ENCODE results near the gene MED9. TPM values are rescaled to one million over a fixed set of nuclear protein-coding genes. Genes with fewer than 3 reads are reported as not detected.

MED9 gene
- total and polyA plus RNA-seq, 2 of the 8 experiments (the other 6 are each of a cell fraction or from before 2014, with no cell fraction given): 15.8 to 19.7 TPM

DNA sequence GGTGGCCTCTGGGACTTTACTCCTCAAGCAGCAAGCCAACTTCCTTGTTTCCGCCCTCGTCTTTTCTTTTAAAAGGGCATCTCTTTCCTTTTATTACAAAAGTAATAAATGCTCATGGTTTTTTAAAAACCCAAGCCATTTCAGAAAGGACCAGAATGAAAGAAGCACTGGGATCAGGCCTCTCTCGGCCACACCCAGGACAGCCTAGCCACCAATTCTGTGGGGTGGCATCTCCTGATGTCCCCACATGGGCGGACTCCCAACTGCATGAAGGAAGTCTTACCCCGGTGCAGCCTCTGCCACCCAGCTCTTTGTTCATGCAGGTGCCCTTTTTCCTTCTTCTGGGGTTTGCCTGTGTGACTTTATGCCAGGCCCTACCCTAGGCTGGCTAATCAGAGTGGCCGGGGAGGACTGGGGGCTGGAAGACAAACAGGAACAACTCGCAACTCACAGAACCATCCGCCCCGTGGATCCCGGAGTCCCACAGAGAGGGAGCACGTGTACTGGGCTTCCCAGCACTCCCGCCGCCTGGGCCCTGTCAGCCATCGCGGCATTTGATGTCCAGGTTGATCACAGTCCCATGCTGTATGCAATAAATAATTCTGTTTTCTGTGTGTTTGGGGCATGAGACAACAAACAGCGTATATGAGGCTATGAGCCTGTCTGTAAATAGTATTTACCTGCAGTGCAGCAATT is 22.0 kb downstream of the MED9 start:
- Histone ChIP-seq H3K4me2 (ENCODE audit: insufficient read depth in 1 of 2, low read depth in 2 of 2, low read length in 2 of 2) (no peak overlapping the region), H3K4me3 (ENCODE audit: extremely low read depth in 1 of 4, insufficient read depth in 2 of 4, low read depth in 3 of 4, low read length in 4 of 4) (no peak overlapping the region), H3K9ac (replicated peaks in 1 of 4; ENCODE audit: extremely low read depth in 1 of 4, low read depth in 3 of 4, low read length in 3 of 4) (no peak overlapping the region), H2AK5ac (ENCODE audit: low read depth, low read length) (no peak overlapping the region), H3K27me3 (replicated peaks in 1 of 4; ENCODE audit: control insufficient read depth in 3 of 4, extremely low read depth in 1 of 4, insufficient read depth in 3 of 4, low read length in 3 of 4) (peaks cover 14 to 24% (median 21%) of the 10 kb centered on the region in 4 experiments; a peak in 6 of 7 replicates), H2BK12ac (ENCODE audit: low read depth, low read length) (no peak overlapping the region), H3K27ac (ENCODE audit: low read depth, low read length) (no peak overlapping the region), H2BK120ac (replicated peaks; ENCODE audit: low read depth, low read length) (no peak overlapping the region), H3K14ac (ENCODE audit: insufficient read length) (no peak overlapping the region), H3K23ac (ENCODE audit: insufficient read length) (no peak overlapping the region), H4K8ac (ENCODE audit: extremely low read depth, insufficient read depth, low read length) (peak overlapping the region; percentile 28), H3K23me2 (ENCODE audit: low read depth, low read length) (peaks cover 21% of the 10 kb centered on the region; the same call in 1 of the 2 replicates), H3K79me1 (ENCODE audit: low read depth, low read length) (no peaks in the 10 kb centered on the region), H2BK15ac (ENCODE audit: low read length) (no peak overlapping the region), H3K36me3 (ENCODE audit: control insufficient read depth in 2 of 4, insufficient read depth in 4 of 4, low read length in 3 of 4) (no peaks in the 10 kb centered on the region), H3K4ac (replicated peaks; ENCODE audit: insufficient read length, low read depth, low read length) (no peak overlapping the region), H3K9me3 (ENCODE audit: insufficient read depth in 2 of 2, low read depth in 1 of 2, low read length in 1 of 2) (no peaks in the 10 kb centered on the region), H3K56ac (replicated peaks; ENCODE audit: insufficient read length, low read depth, low read length) (no peak overlapping the region), H4K91ac (replicated peaks; ENCODE audit: insufficient read length, low read length) (no peak overlapping the region), H2BK20ac (ENCODE audit: low read length) (no peak overlapping the region), H2AFZ (ENCODE audit: low read length) (no peak overlapping the region), H3K18ac (ENCODE audit: extremely low read depth, low read length) (no peak overlapping the region), H4K20me1 (replicated peaks in 1 of 2; ENCODE audit: control insufficient read depth in 1 of 2, insufficient read depth in 2 of 2, low read length in 2 of 2) (peaks cover 2 to 4% of the 10 kb centered on the region in 2 experiments), H4K5ac (ENCODE audit: insufficient read length, low read depth, low read length) (no peak overlapping the region), H3K79me2 (ENCODE audit: control insufficient read depth in 1 of 2, insufficient read depth in 2 of 2, low read length in 2 of 2) (no peaks in the 10 kb centered on the region), H2BK5ac (ENCODE audit: low read depth, low read length) (no peak overlapping the region), H3K4me1 (replicated peaks in 1 of 4; ENCODE audit: control insufficient read depth in 3 of 4, insufficient read depth in 4 of 4, low read length in 3 of 4) (peaks cover 4 to 23% (median 17%) of the 10 kb centered on the region in 4 experiments)
- ChIA-PET POLR2A (ENCODE audit: partially characterized antibody) (interaction anchor here (4.7 kb wide), 1 partner anchor 92 kb away, joined by 20 read pairs; the partner anchor contains the start of gene PEMT), CTCF (ENCODE audit: partially characterized antibody) (interaction anchor here (1.2 to 6.4 kb wide), 10 partner anchors 7 to 181 kb away, joined by 3 to 81 read pairs (median 8); no protein-coding TSS in a partner anchor)
- 86% methylated on average over 16 of the region's 16 CpGs; no CpG with 5 or more reads in 1 of the 2 experiments for WGBS, 2 experiments (ENCODE audit: extremely low coverage in 1 of 2, insufficient coverage in 1 of 2, insufficient read length in 1 of 2, insufficient replicate concordance in 2 of 2, low coverage in 1 of 2, low lambda C conversion rate in 2 of 2, missing lambda C conversion rate in 1 of 2)
- TF ChIP-seq, protein P1, sequence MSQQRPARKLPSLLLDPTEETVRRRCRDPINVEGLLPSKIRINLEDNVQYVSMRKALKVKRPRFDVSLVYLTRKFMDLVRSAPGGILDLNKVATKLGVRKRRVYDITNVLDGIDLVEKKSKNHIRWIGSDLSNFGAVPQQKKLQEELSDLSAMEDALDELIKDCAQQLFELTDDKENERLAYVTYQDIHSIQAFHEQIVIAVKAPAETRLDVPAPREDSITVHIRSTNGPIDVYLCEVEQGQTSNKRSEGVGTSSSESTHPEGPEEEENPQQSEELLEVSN (IDR thresholded peaks at IDR 0.05): peak; percentile 82
- TF ChIP-seq, protein P2, sequence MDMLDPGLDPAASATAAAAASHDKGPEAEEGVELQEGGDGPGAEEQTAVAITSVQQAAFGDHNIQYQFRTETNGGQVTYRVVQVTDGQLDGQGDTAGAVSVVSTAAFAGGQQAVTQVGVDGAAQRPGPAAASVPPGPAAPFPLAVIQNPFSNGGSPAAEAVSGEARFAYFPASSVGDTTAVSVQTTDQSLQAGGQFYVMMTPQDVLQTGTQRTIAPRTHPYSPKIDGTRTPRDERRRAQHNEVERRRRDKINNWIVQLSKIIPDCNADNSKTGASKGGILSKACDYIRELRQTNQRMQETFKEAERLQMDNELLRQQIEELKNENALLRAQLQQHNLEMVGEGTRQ (IDR thresholded peaks at IDR 0.05; ENCODE audit: low read length): no peak
- TF ChIP-seq SUZ12 (IDR thresholded peaks at IDR 0.05; ENCODE audit: low read length): no peak
- DNase-seq (ENCODE audit: low read depth in 1 of 2, low spot score in 2 of 2) (no peak), FAIRE-seq (no peak)
